Fibroblast of lung (primary cell): ENCODE results near the gene STK16. TPM values are rescaled to one million over a fixed set of nuclear protein-coding genes. Genes with fewer than 3 reads are reported as not detected.
A peak's percentile ranks its signal among the peaks of the same experiment; 100 is the strongest.

Source experiments
- DNase-seq, 2 donors: peaks; one replicate each; pipeline versions ENCODE4 v3.0.0 to v3.0.0-alpha.2; 2010; ENCODE audit warnings: low read depth in 2 of 2
- H2AFZ ChIP-seq: 2 replicates; pipeline ENCODE4 v1.5.1; 2012; ENCODE audit warnings: low read length, control low read depth, inconsistent platforms
- H3K27ac ChIP-seq: 2 replicates; pipeline ENCODE4 v1.5.1; 2011; ENCODE audit warnings: low read length, control low read depth; ENCODE audit not compliant: insufficient read depth
- H3K27me3 ChIP-seq: 2 replicates; pipeline ENCODE4 v1.5.1; 2011; ENCODE audit warnings: mild to moderate bottlenecking, low read length; ENCODE audit not compliant: control insufficient read depth, insufficient read depth
- H3K36me3 ChIP-seq: 2 replicates; pipeline ENCODE4 v1.5.1; 2011; ENCODE audit warnings: low read length; ENCODE audit not compliant: control insufficient read depth, insufficient read depth
- H3K4me1 ChIP-seq: 2 replicates; pipeline ENCODE4 v1.5.1; 2011; ENCODE audit warnings: low read length; ENCODE audit not compliant: control insufficient read depth, insufficient read depth; ENCODE audit errors: extremely low read depth
- H3K4me2 ChIP-seq: 2 replicates; pipeline ENCODE4 v1.5.1; 2011; ENCODE audit warnings: low read length, control low read depth; ENCODE audit not compliant: insufficient read depth; ENCODE audit errors: extremely low read depth
- H3K4me3 ChIP-seq, 4 experiments: fragments of 200-600 bp in 1 of 4; sonication (generic) in 1 of 4; replicated peaks in 1 of 4; 2 replicates each; pipeline ENCODE4 v1.5.1; 2011 to 2016; ENCODE audit warnings: low read length in 4 of 4, low read depth in 3 of 4, mild to moderate bottlenecking in 3 of 4, control low read depth in 2 of 4, inconsistent platforms in 1 of 4, mixed read lengths in 1 of 4; ENCODE audit not compliant: insufficient read depth in 1 of 4; ENCODE audit errors: control extremely low read depth in 1 of 4
- H3K79me2 ChIP-seq: 2 replicates; pipeline ENCODE4 v1.5.1; 2012; ENCODE audit warnings: mild to moderate bottlenecking, low read length, inconsistent platforms; ENCODE audit not compliant: control insufficient read depth, insufficient read depth
- H3K9ac ChIP-seq: 2 replicates; pipeline ENCODE4 v1.5.1; 2011; ENCODE audit warnings: mild to moderate bottlenecking, low read length, control low read depth; ENCODE audit not compliant: insufficient read depth
- H3K9me3 ChIP-seq: 2 replicates; pipeline ENCODE4 v1.5.1; 2012; ENCODE audit warnings: low read depth, low read length; ENCODE audit not compliant: control insufficient read depth, insufficient read depth
- H4K20me1 ChIP-seq: 2 replicates; pipeline ENCODE4 v1.5.1; 2011; ENCODE audit warnings: low read length; ENCODE audit not compliant: control insufficient read depth, insufficient read depth; ENCODE audit errors: extremely low read depth
- CTCF ChIP-seq, 2 donors: IDR thresholded peaks in 1 of 2; conservative IDR thresholded peaks in 1 of 2; 1 replicate in 1 of 2; 2 replicates in 1 of 2; pipeline ENCODE4 v1.5.1; 2011 to 2012; ENCODE audit warnings: low read length in 2 of 2, control low read depth in 1 of 2, inconsistent platforms in 1 of 2, low read depth in 1 of 2, mild to moderate bottlenecking in 1 of 2
- EZH2 ChIP-seq: IDR thresholded peaks from 2 replicates; pipeline ENCODE4 v1.5.1; 2012; ENCODE audit warnings: low read length, control low read depth, mild to moderate bottlenecking; ENCODE audit errors: missing control alignments
- polyA plus RNA-seq, 2 donors: library from polyadenylated mRNA; depleted of rRNA in 1 of 2; stranded (reverse) in 1 of 2; unstranded in 1 of 2; fragments of >200 nt; gene quantifications; 2 replicates each; pipeline ENCODE4 v1.2.1, GENCODE V29; 2011 to 2012; ENCODE audit warnings: missing spikeins in 1 of 2
- total RNA-seq: library from RNA; depleted of rRNA; stranded (reverse); fragments of >200 nt; gene quantifications from 2 replicates; pipeline ENCODE4 v1.2.1, GENCODE V29; 2014

The STK16 gene
- total and polyA plus RNA-seq, 2 donors (not counting 1 experiment from before 2014, with no cell fraction given), result 30.7 to 35.7 TPM

GRCh38 chr2:219248845-219249202 is 3.5 kb downstream of the STK16 start:
- DNase-seq, result no peak
- Histone ChIP-seq H2AFZ (no peak overlapping the region), H4K20me1 (no peaks in the 10 kb centered on the region), H3K27me3 (peaks cover 2% of the 10 kb centered on the region), H3K4me2 (no peak overlapping the region), H3K4me1 (peaks cover 21% of the 10 kb centered on the region), H3K79me2 (peaks cover 15% of the 10 kb centered on the region), H3K36me3 (peaks cover 18% of the 10 kb centered on the region), H3K4me3 (no peak overlapping the region), H3K9me3 (no peaks in the 10 kb centered on the region), H3K9ac (no peak overlapping the region), H3K27ac (peak overlapping the region; percentile 56)
- TF ChIP-seq CTCF (conservative IDR thresholded peaks at IDR 0.05 in 1 of 2, IDR thresholded peaks at IDR 0.05 in 1 of 2; ENCODE audit: low read depth in 1 of 2, low read length in 2 of 2) (no peak), EZH2 (no peak)

GRCh38 chr2:219249203-219249980 is 4.1 kb downstream of the STK16 start:
- peak overlapping the region; percentile 56 for H3K27ac ChIP-seq

More at GRCh38 chr2:219249203-219249980, 4.1 kb downstream of the STK16 start:
- Histone ChIP-seq H3K9ac (no peak overlapping the region), H2AFZ (no peak overlapping the region), H3K36me3 (peaks cover 18% of the 10 kb centered on the region), H3K4me2 (peak overlapping the region; percentile 25), H3K79me2 (peaks cover 15% of the 10 kb centered on the region), H3K9me3 (no peaks in the 10 kb centered on the region), H3K27me3 (peaks cover 2% of the 10 kb centered on the region), H3K4me1 (peaks cover 23% of the 10 kb centered on the region), H4K20me1 (no peaks in the 10 kb centered on the region), H3K4me3 (no peak overlapping the region)
- TF ChIP-seq EZH2, result no peak
- TF ChIP-seq CTCF (conservative IDR thresholded peaks at IDR 0.05 in 1 of 2, IDR thresholded peaks at IDR 0.05 in 1 of 2; ENCODE audit: low read depth in 1 of 2, low read length in 2 of 2), result no peak
- peak; percentile 70 to 91 for DNase-seq
